MM.1S (cell line): ENCODE measurements around the gene LRRC42.

Source experiments
- DNase-seq: peaks from one replicate; pipeline ENCODE4 v3.0.0-alpha.2; 2015
- H2AFZ ChIP-seq: fragments of 300-600 bp; sonication (generic); 2 replicates; pipeline ENCODE4 v1.6.0; 2016; ENCODE audit warnings: antibody characterized with exemption, low read length
- H3F3A ChIP-seq: fragments of 300-600 bp; sonication (generic); 2 replicates; pipeline ENCODE4 v1.6.1; 2016; ENCODE audit warnings: mild to moderate bottlenecking, antibody characterized with exemption, low read length, moderate library complexity, mixed read lengths; ENCODE audit not compliant: insufficient read depth
- H3K27ac ChIP-seq: fragments of 300-600 bp; sonication (generic); 2 replicates; pipeline ENCODE4 v1.5.1; 2016; ENCODE audit warnings: mild to moderate bottlenecking, low read length
- H3K27me3 ChIP-seq: fragments of 300-600 bp; sonication (generic); replicated peaks from 2 replicates; pipeline ENCODE4 v1.6.0; 2016; ENCODE audit warnings: low read length; ENCODE audit not compliant: insufficient read depth
- H3K36me3 ChIP-seq: fragments of 300-600 bp; sonication (generic); replicated peaks from 2 replicates; pipeline ENCODE4 v1.6.1; 2016; ENCODE audit warnings: mild to moderate bottlenecking, low read length, mixed read lengths; ENCODE audit not compliant: insufficient read depth
- H3K4me1 ChIP-seq: fragments of 300-600 bp; sonication (generic); 2 replicates; pipeline ENCODE4 v1.6.1; 2016; ENCODE audit warnings: low read length, mixed read lengths
- H3K4me2 ChIP-seq: fragments of 300-600 bp; sonication (generic); 2 replicates; pipeline ENCODE4 v1.6.0; 2016; ENCODE audit warnings: low read depth, low read length
- H3K4me3 ChIP-seq: fragments of 300-600 bp; sonication (generic); 2 replicates; pipeline ENCODE4 v1.5.1; 2016; ENCODE audit warnings: low read length, mixed read lengths
- H3K79me2 ChIP-seq: fragments of 300-600 bp; sonication (generic); 2 replicates; pipeline ENCODE4 v1.6.1; 2016; ENCODE audit warnings: mixed run types, low read length, mixed read lengths
- H3K9ac ChIP-seq: fragments of 300-600 bp; sonication (generic); 2 replicates; pipeline ENCODE4 v1.6.1; 2016; ENCODE audit warnings: low read length, mixed read lengths
- H3K9me2 ChIP-seq: fragments of 300-600 bp; sonication (generic); replicated peaks from 2 replicates; pipeline ENCODE4 v1.6.1; 2016; ENCODE audit warnings: mild to moderate bottlenecking, low read length, mixed read lengths; ENCODE audit not compliant: insufficient read depth
- H3K9me3 ChIP-seq: fragments of 300-600 bp; sonication (generic); replicated peaks from 2 replicates; pipeline ENCODE4 v1.6.1; 2016; ENCODE audit warnings: mild to moderate bottlenecking, low read length, mixed read lengths; ENCODE audit not compliant: insufficient read depth
- H4K20me1 ChIP-seq: fragments of 300-600 bp; sonication (generic); 2 replicates; pipeline ENCODE4 v1.6.1; 2016; ENCODE audit warnings: mild to moderate bottlenecking, low read length, moderate library complexity, mixed read lengths; ENCODE audit not compliant: insufficient read depth
- CTCF ChIP-seq: fragments of 300-600 bp; sonication (generic); IDR thresholded peaks from 2 replicates; pipeline ENCODE4 v1.5.1; 2016; ENCODE audit warnings: antibody characterized with exemption, low read length, mixed read lengths
- EZH2 ChIP-seq: fragments of 300-600 bp; sonication (generic); optimal IDR thresholded peaks from 2 replicates; pipeline ENCODE3; 2017; ENCODE audit warnings: low read depth, mild to moderate bottlenecking, antibody characterized with exemption, low read length, mixed read lengths
- EZH2phosphoT487 ChIP-seq: fragments of 300-600 bp; sonication (generic); IDR thresholded peaks from 2 replicates; pipeline ENCODE4 v1.6.1; 2018; ENCODE audit warnings: antibody characterized with exemption, low read length

The LRRC42 gene

GRCh38 chr1:53944469-53945182, 1.5 kb upstream of the LRRC42 start:
- peak overlapping the region; percentile 69 for H2AFZ ChIP-seq

GRCh38 chr1:53945183-53945432, 1.0 kb upstream of the LRRC42 start:
- Histone ChIP-seq H3K27me3 (no peaks in the 10 kb centered on the region), H3K27ac (peak overlapping the region; percentile 58; the same call in 1 of the 2 replicates), H4K20me1 (no peaks in the 10 kb centered on the region), H3K9me2 (no peaks in the 10 kb centered on the region), H3K79me2 (peaks cover 68% of the 10 kb centered on the region), H3K4me1 (0 out of 2 replicates have a peak, but pooled peaks cover 6% of the 10 kb centered on the region), H3K4me2 (peak overlapping the region; percentile 77), H3K36me3 (no peaks in the 10 kb centered on the region), H3K9me3 (no peaks in the 10 kb centered on the region), H3K9ac (peak overlapping the region; percentile 77), H3F3A (no peaks in the 10 kb centered on the region), H3K4me3 (peak overlapping the region; percentile 99), H2AFZ (peak overlapping the region; percentile 69)
- TF ChIP-seq EZH2phosphoT487 (no peak), EZH2 (no peak), CTCF (no peak)
- DNase-seq, result no peak

More at GRCh38 chr1:53944469-53945182, 1.5 kb upstream of the LRRC42 start:
- peak overlapping the region; percentile 77 for H3K4me2 ChIP-seq
- H4K20me1 ChIP-seq, result no peaks in the 10 kb centered on the region
- DNase-seq, result peak; percentile 11
- no peaks in the 10 kb centered on the region for H3K9me3 ChIP-seq
- no peaks in the 10 kb centered on the region for H3K27me3 ChIP-seq
- TF ChIP-seq CTCF (no peak), EZH2phosphoT487 (no peak), EZH2 (no peak)
- peak overlapping the region; percentile 99 for H3K4me3 ChIP-seq
- H3K9me2 ChIP-seq, result no peaks in the 10 kb centered on the region
- peak overlapping the region; percentile 58; the same call in 1 of the 2 replicates for H3K27ac ChIP-seq
- peaks cover 63% of the 10 kb centered on the region for H3K79me2 ChIP-seq
- 0 out of 2 replicates have a peak, but pooled peaks cover 6% of the 10 kb centered on the region for H3K4me1 ChIP-seq
- H3K36me3 ChIP-seq, result no peaks in the 10 kb centered on the region
- H3F3A ChIP-seq, result no peaks in the 10 kb centered on the region
- H3K9ac ChIP-seq, result peak overlapping the region; percentile 77; the same call in 1 of the 2 replicates

GRCh38 chr1:53945433-53946251, 508 bp upstream of the LRRC42 start, which contains the start of gene IFT25:
IFT25 (minus strand) TSS chr1:53945699; CDS start chr1:53940082, 5,617 bp downstream.
- peak within 1 kb of the TSS; percentile 79 for H3K4me2 ChIP-seq
- peak within 1 kb of the TSS; percentile 64; the same call in 1 of the 2 replicates for H3K27ac ChIP-seq
- DNase-seq, result peak; percentile 90
- H3K4me3 ChIP-seq, result peak within 1 kb of the TSS; percentile 99
- no peaks in the 10 kb centered on the region for H4K20me1 ChIP-seq
- H3F3A ChIP-seq, result no peaks in the 10 kb centered on the region
- H3K9ac ChIP-seq, result peak within 1 kb of the TSS; percentile 77
- H3K27me3 ChIP-seq, result no peaks in the 10 kb centered on the region
- H3K9me2 ChIP-seq, result no peaks in the 10 kb centered on the region
- no peaks in the 10 kb centered on the region for H3K9me3 ChIP-seq
- H3K79me2 ChIP-seq, result peaks cover 72% of the 10 kb centered on the region
- no peaks in the 10 kb centered on the region for H3K36me3 ChIP-seq
- H2AFZ ChIP-seq, result peak within 1 kb of the TSS; percentile 80
- 0 out of 2 replicates have a peak, but pooled peaks cover 6% of the 10 kb centered on the region for H3K4me1 ChIP-seq
- TF ChIP-seq EZH2, result no peak
- no peak for TF ChIP-seq EZH2phosphoT487
- TF ChIP-seq CTCF, result no peak
